Naive thymus-derived CD8-positive, alpha-beta T cell (primary cell): Measurements from ENCODE around the gene PITHD1. TPM values are rescaled to one million over a fixed set of nuclear protein-coding genes. Genes with fewer than 3 reads are reported as not detected.
"Not testable (repeated sequence)": the region's sequence is repeated elsewhere in the genome, so short reads cannot be mapped to it uniquely, and the experiment has no call there.

ENCODE experiments used
- ATAC-seq, 2 donors: fragments of 150-1000 bp; cut with Tn5 transposase in 1 of 2; sonication (Bioruptor Pico), chemical (Tn5 transposase) in 1 of 2; 1 replicate in 1 of 2; 2 replicates in 1 of 2; pipeline ENCODE4 v1.10.0; 2021; ENCODE audit warnings: mild to moderate bottlenecking in 2 of 2, moderate library complexity in 2 of 2
- POLR2A ChIA-PET: fragments of 350-600 bp; sonication (Branson Sonifier 250); formaldehyde crosslinking; loops from one replicate; lab custom pipeline; 2021; ENCODE audit warnings: antibody characterized with exemption; lab: Charles Lee
- DNase-seq, 10 donors: peaks; one replicate each; pipeline versions ENCODE4 v3.0.0 to v3.0.0-alpha.2; 2020 to 2022
- H3K27ac Mint-ChIP-seq, 10 donors: one replicate each; pipeline ENCODE4 v1.8.0; 2020 to 2022; ENCODE audit warnings: mild to moderate bottlenecking in 10 of 10, mixed read lengths in 10 of 10, moderate library complexity in 4 of 10, inconsistent platforms in 1 of 10
- H3K27me3 Mint-ChIP-seq, 5 donors: one replicate each; pipeline ENCODE4 v1.8.0; 2021 to 2022; ENCODE audit warnings: mixed read lengths in 5 of 5
- H3K36me3 Mint-ChIP-seq, 3 donors: one replicate each; pipeline ENCODE4 v1.8.0; 2020 to 2022; ENCODE audit warnings: mixed read lengths in 3 of 3, mild to moderate bottlenecking in 2 of 3, inconsistent platforms in 1 of 3
- H3K4me1 Mint-ChIP-seq, 4 donors: one replicate each; pipeline ENCODE4 v1.8.0; 2021 to 2022; ENCODE audit warnings: mixed read lengths in 4 of 4
- H3K4me3 Mint-ChIP-seq, 10 donors: one replicate each; pipeline ENCODE4 v1.8.0; 2020 to 2022; ENCODE audit warnings: mild to moderate bottlenecking in 10 of 10, mixed read lengths in 10 of 10, moderate library complexity in 6 of 10, inconsistent platforms in 1 of 10
- H3K9me3 Mint-ChIP-seq, 9 donors: one replicate each; pipeline ENCODE4 v1.8.0; 2020 to 2022; ENCODE audit warnings: mixed read lengths in 9 of 9, mild to moderate bottlenecking in 3 of 9, inconsistent platforms in 1 of 9, moderate library complexity in 1 of 9
- polyA plus RNA-seq, 3 donors: library from polyadenylated mRNA; unstranded; fragments of 300-500 nt; fragmentation: Illumina TruSeq; gene quantifications; one replicate each; pipeline ENCODE4 v1.2.3, GENCODE V29; 2021
- total RNA-seq, 8 experiments: library from RNA in 2 of 8; stranded (reverse) in 2 of 8; gene quantifications; one replicate each; pipeline ENCODE4 v1.2.3 and lab custom pipeline; 2021 to 2026

PITHD1 gene
- total and polyA plus RNA-seq, 5 experiments from 2014 or later = 68.1 to 86.6 (median 79.1) TPM

GRCh38 chr1:23810818-23811540 is 32.8 kb downstream of the PITHD1 start:
- peak in 8 of 10 donors; percentile 41 to 67 (median 54) for DNase-seq
- Mint-ChIP-seq H3K4me3 (no peak overlapping the region), H3K36me3 (peaks cover 0 to 47% (median 5%) of the 10 kb centered on the region in 3 donors), H3K9me3 (no peaks in the 10 kb centered on the region), H3K27me3 (no peaks in the 10 kb centered on the region), H3K27ac (peak overlapping the region in 7 of 10 donors; percentile 16 to 79 (median 65)), H3K4me1 (peaks cover 9 to 23% (median 18%) of the 10 kb centered on the region in 4 donors)
- POLR2A ChIA-PET = interaction anchor here (0.8 to 3.1 kb wide), 7 partner anchors 10 to 106 kb away, joined by 3 to 16 read pairs (median 6); partner anchors contain the start of genes GALE and HMGCL
- peak; percentile 75 to 79 for ATAC-seq

GRCh38 chr1:23814016-23814415 is 35.8 kb downstream of the PITHD1 start:
- H3K4me3 Mint-ChIP-seq = no peak overlapping the region
- H3K36me3 Mint-ChIP-seq = peaks cover 0 to 72% (median 14%) of the 10 kb centered on the region in 3 donors
- no peak for DNase-seq
- no peaks in the 10 kb centered on the region for H3K27me3 Mint-ChIP-seq
- POLR2A ChIA-PET = interaction anchor here (0.6 kb wide), 1 partner anchor 84 kb away, joined by 3 read pairs; no protein-coding TSS in a partner anchor
- ATAC-seq = no peak
- H3K9me3 Mint-ChIP-seq = no peaks in the 10 kb centered on the region
- H3K27ac Mint-ChIP-seq = peak overlapping the region in 1 of 10 donors; percentile 49
- H3K4me1 Mint-ChIP-seq = peaks cover 8 to 20% (median 18%) of the 10 kb centered on the region in 4 donors

GRCh38 chr1:23816361-23816760 is 38.1 kb downstream of the PITHD1 start:
- Mint-ChIP-seq H3K4me3 (no peak overlapping the region), H3K27me3 (no peaks in the 10 kb centered on the region), H3K36me3 (peaks cover 0 to 71% (median 17%) of the 10 kb centered on the region in 3 donors), H3K27ac (no peak overlapping the region), H3K9me3 (no peaks in the 10 kb centered on the region), H3K4me1 (peaks cover 0 to 3% (median 2%) of the 10 kb centered on the region in 4 donors)
- ATAC-seq (no peak), DNase-seq (no peak)
- POLR2A ChIA-PET = interaction anchor here (2.5 kb wide), 1 partner anchor 9 kb away, joined by 15 read pairs; the partner anchor contains the start of gene HMGCL

GRCh38 chr1:23816906-23817305 is 38.7 kb downstream of the PITHD1 start:
- Mint-ChIP-seq H3K4me3 (no peak overlapping the region), H3K36me3 (peaks cover 0 to 71% (median 17%) of the 10 kb centered on the region in 3 donors), H3K27me3 (no peaks in the 10 kb centered on the region), H3K4me1 (peaks cover 0 to 6% (median 2%) of the 10 kb centered on the region in 4 donors), H3K9me3 (no peaks in the 10 kb centered on the region), H3K27ac (no peak overlapping the region)
- ATAC-seq = no peak
- POLR2A ChIA-PET = interaction anchor here (2.5 kb wide), 1 partner anchor 9 kb away, joined by 15 read pairs; the partner anchor contains the start of gene HMGCL
- DNase-seq = no peak

GRCh38 chr1:23817633-23818032 is 39.4 kb downstream of the PITHD1 start:
- Mint-ChIP-seq H3K36me3 (peaks cover 0 to 67% (median 17%) of the 10 kb centered on the region in 3 donors), H3K27me3 (no peaks in the 10 kb centered on the region), H3K4me1 (peaks cover 0 to 8% (median 2%) of the 10 kb centered on the region in 4 donors), H3K27ac (no peak overlapping the region), H3K4me3 (no peak overlapping the region), H3K9me3 (no peaks in the 10 kb centered on the region)
- ATAC-seq = no peak
- no peak for DNase-seq
- POLR2A ChIA-PET = interaction anchor here (2.5 kb wide), 1 partner anchor 8 kb away, joined by 15 read pairs; the partner anchor contains the start of gene HMGCL

GRCh38 chr1:23823767-23824166 is 45.5 kb downstream of the PITHD1 start:
- ATAC-seq (no peak), DNase-seq (no peak)
- Mint-ChIP-seq H3K27me3 (no peaks in the 10 kb centered on the region), H3K9me3 (no peaks in the 10 kb centered on the region), H3K36me3 (peaks cover 0 to 9% (median 4%) of the 10 kb centered on the region in 3 donors), H3K4me3 (peak overlapping the region; percentile 41 to 97 (median 82)), H3K27ac (peak overlapping the region in 9 of 10 donors; percentile 66 to 98 (median 94)), H3K4me1 (peaks cover 19 to 29% (median 25%) of the 10 kb centered on the region in 4 donors)
- POLR2A ChIA-PET = interaction anchor here (2.7 to 3.7 kb wide), 3 partner anchors 13 to 46 kb away, joined by 9 to 29 read pairs (median 16); partner anchors contain the start of genes GALE and PITHD1

- Mint-ChIP-seq H3K27me3 (no peaks in the 10 kb centered on the region), H3K36me3 (peaks cover 0 to 6% (median 4%) of the 10 kb centered on the region in 3 donors), H3K9me3 (no peaks in the 10 kb centered on the region), H3K4me1 (peaks cover 19 to 29% (median 25%) of the 10 kb centered on the region in 4 donors), H3K27ac (peak overlapping the region; percentile 93 to 98 (median 96)), H3K4me3 (peak overlapping the region; percentile 90 to 97 (median 94))
- ATAC-seq (peak; percentile 9), DNase-seq (no peak)
- POLR2A ChIA-PET = interaction anchor here (0.6 to 3.7 kb wide), 16 partner anchors 8 to 135 kb away, joined by 3 to 29 read pairs (median 6); partner anchors contain the start of genes FUCA1, GALE, LYPLA2 and PITHD1
These were observed 46.5 kb downstream of the PITHD1 start for GRCh38 chr1:23824711-23825075.

GRCh38 chr1:23825076-23825761 is 47.0 kb downstream of the PITHD1 start, which contains the start of gene HMGCL:
Gene HMGCL, minus strand, starts transcription at chr1:23825429. Its CDS starts 14 bp downstream, at chr1:23825415.
- peak within 1 kb of the TSS; percentile 90 to 97 (median 94) for H3K4me3 Mint-ChIP-seq
- no peaks in the 10 kb centered on the region for H3K27me3 Mint-ChIP-seq
- peaks cover 0 to 4% (median 3%) of the 10 kb centered on the region in 3 donors for H3K36me3 Mint-ChIP-seq
- POLR2A ChIA-PET = interaction anchor here (0.6 to 3.7 kb wide), 24 partner anchors 8 to 1605 kb away, joined by 3 to 29 read pairs (median 4); partner anchors contain the start of genes ELOA, FUCA1, GALE and LYPLA2
- H3K4me1 Mint-ChIP-seq = peaks cover 19 to 29% (median 25%) of the 10 kb centered on the region in 4 donors
- peak within 1 kb of the TSS; percentile 93 to 98 (median 96) for H3K27ac Mint-ChIP-seq
- ATAC-seq = peak; percentile 97
- DNase-seq = peak; percentile 81 to 93 (median 85)
- no peaks in the 10 kb centered on the region for H3K9me3 Mint-ChIP-seq

- DNase-seq (peak in 1 of 10 donors; percentile 10), ATAC-seq (peak in 1 of 2 donors; percentile 8)
- H3K36me3 Mint-ChIP-seq = peaks cover 0 to 2% (median 0%) of the 10 kb centered on the region in 3 donors
- H3K4me3 Mint-ChIP-seq = peak overlapping the region; percentile 90 to 97 (median 94)
- POLR2A ChIA-PET = interaction anchor here (0.6 to 3.7 kb wide), 22 partner anchors 9 to 1604 kb away, joined by 3 to 29 read pairs (median 4); partner anchors contain the start of genes ELOA, FUCA1, GALE and LYPLA2
- H3K9me3 Mint-ChIP-seq = no peaks in the 10 kb centered on the region
- H3K27ac Mint-ChIP-seq = peak overlapping the region; percentile 93 to 98 (median 96)
- H3K27me3 Mint-ChIP-seq = no peaks in the 10 kb centered on the region
- H3K4me1 Mint-ChIP-seq = peaks cover 16 to 29% (median 25%) of the 10 kb centered on the region in 4 donors
These were observed 47.7 kb downstream of the PITHD1 start for GRCh38 chr1:23825762-23826522.

- Mint-ChIP-seq H3K4me1 (peaks cover 16 to 29% (median 25%) of the 10 kb centered on the region in 4 donors), H3K4me3 (peak overlapping the region in 6 of 10 donors; percentile 31 to 96 (median 50)), H3K27ac (peak overlapping the region in 3 of 10 donors; percentile 11 to 63 (median 43))
- not testable (repeated sequence) for H3K36me3 Mint-ChIP-seq, ATAC-seq, H3K27me3 Mint-ChIP-seq, H3K9me3 Mint-ChIP-seq, DNase-seq
- POLR2A ChIA-PET = interaction anchor here (1.7 to 3.7 kb wide), 4 partner anchors 10 to 49 kb away, joined by 9 to 29 read pairs (median 16); partner anchors contain the start of genes GALE and PITHD1
These were observed 48.4 kb downstream of the PITHD1 start for GRCh38 chr1:23826590-23826989.

GRCh38 chr1:23827717-23828116 is 49.5 kb downstream of the PITHD1 start:
- H3K27me3 Mint-ChIP-seq = no peaks in the 10 kb centered on the region
- H3K4me3 Mint-ChIP-seq = peak overlapping the region in 3 of 10 donors; percentile 33 to 57 (median 51)
- DNase-seq = no peak
- no peaks in the 10 kb centered on the region for H3K36me3 Mint-ChIP-seq
- H3K4me1 Mint-ChIP-seq = peaks cover 10 to 29% (median 24%) of the 10 kb centered on the region in 4 donors
- no peaks in the 10 kb centered on the region for H3K9me3 Mint-ChIP-seq
- no peak for ATAC-seq
- H3K27ac Mint-ChIP-seq = peak overlapping the region in 2 of 10 donors; percentile 33 to 57
- POLR2A ChIA-PET = interaction anchor here (0.7 kb wide), 1 partner anchor 86 kb away, joined by 3 read pairs; the partner anchor contains the start of gene CNR2
